Measurements from ENCODE around the gene SLC24A4. TPM values are rescaled to one million over a fixed set of nuclear protein-coding genes. Genes with fewer than 3 reads are reported as not detected.

The SLC24A4 gene
- total RNA-seq, 1 donor from 2014 or later: not detected

DNA sequence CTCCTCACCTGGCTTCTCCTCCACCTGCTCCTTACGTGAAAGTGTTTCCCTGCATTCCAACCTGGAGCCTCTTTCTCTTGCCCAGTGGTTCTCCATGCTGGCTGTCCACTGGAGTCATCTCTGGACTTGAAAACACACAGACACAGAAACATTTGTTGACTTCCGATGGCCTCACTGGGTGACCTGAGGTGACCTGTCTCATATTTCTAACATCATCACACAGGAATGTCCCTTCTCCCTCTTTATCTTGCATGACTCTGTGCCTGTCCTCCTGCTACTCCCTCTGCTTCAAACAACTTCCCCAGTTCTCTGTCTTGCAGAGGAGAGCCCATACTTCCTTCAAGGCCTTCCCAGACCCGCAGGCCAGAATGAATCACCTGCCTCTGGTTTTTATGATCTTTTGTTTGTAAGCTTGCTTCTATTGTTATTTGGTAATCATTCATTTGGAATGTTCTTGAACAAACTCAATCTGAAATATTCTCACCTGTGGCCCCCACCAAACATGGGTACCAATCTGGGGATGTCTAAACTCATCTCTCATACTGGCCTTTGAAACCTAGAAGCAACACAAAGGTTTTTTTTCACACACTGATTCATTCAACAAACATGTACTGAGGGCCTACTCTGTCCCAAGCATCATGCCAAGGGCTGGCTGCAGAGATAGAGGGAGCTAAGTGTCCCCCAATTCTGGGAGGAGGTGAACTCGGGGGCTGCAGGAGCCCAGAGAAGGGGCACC is 181.0 kb downstream of the SLC24A4 start:
- Mint-ChIP-seq H3K4me1 (peaks cover 14% of the 10 kb centered on the region), H3K9me3 (no peaks in the 10 kb centered on the region), H3K36me3 (no peaks in the 10 kb centered on the region), H3K4me3 (no peak overlapping the region), H3K27me3 (ENCODE audit: low read depth) (no peaks in the 10 kb centered on the region), H3K27ac (peak overlapping the region; percentile 14)
- TF ChIP-seq, protein P1, sequence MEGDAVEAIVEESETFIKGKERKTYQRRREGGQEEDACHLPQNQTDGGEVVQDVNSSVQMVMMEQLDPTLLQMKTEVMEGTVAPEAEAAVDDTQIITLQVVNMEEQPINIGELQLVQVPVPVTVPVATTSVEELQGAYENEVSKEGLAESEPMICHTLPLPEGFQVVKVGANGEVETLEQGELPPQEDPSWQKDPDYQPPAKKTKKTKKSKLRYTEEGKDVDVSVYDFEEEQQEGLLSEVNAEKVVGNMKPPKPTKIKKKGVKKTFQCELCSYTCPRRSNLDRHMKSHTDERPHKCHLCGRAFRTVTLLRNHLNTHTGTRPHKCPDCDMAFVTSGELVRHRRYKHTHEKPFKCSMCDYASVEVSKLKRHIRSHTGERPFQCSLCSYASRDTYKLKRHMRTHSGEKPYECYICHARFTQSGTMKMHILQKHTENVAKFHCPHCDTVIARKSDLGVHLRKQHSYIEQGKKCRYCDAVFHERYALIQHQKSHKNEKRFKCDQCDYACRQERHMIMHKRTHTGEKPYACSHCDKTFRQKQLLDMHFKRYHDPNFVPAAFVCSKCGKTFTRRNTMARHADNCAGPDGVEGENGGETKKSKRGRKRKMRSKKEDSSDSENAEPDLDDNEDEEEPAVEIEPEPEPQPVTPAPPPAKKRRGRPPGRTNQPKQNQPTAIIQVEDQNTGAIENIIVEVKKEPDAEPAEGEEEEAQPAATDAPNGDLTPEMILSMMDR (IDR thresholded peaks at IDR 0.05; ENCODE audit: unreplicated experiment): no peak
- no peak for DNase-seq (ENCODE audit: low spot score in 2 of 2, unreplicated experiment in 2 of 2)

DNA sequence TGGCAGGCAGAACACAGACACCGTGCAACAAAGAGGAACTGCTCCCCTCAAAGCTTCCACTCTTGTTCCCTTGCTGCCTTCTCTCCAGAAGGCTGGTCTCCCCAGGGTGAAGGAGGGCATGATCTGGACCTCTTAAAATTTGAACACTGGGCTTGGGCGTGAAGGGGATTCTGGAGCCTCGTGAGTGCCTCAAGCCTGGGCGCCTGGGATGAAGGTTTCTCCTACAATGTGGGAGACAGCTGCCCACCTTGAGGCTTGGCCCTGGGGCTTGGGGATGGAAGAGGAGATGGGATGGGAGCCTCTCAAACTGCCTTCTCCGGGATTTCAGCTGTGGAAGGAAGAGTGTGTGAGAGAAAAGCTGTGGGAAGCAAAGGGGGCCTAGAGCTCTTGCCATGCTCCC is 182.9 kb downstream of the SLC24A4 start:
- no peaks in the 10 kb centered on the region for H3K9me3 Mint-ChIP-seq
- H3K27ac Mint-ChIP-seq: no peak overlapping the region
- H3K27me3 Mint-ChIP-seq (ENCODE audit: low read depth): no peaks in the 10 kb centered on the region
- no peak overlapping the region for H3K4me3 Mint-ChIP-seq
- H3K4me1 Mint-ChIP-seq: peaks cover 15% of the 10 kb centered on the region
- H3K36me3 Mint-ChIP-seq: no peaks in the 10 kb centered on the region
- DNase-seq (ENCODE audit: low spot score in 2 of 2, unreplicated experiment in 2 of 2): no peak
- TF ChIP-seq, protein P1 (IDR thresholded peaks at IDR 0.05; ENCODE audit: unreplicated experiment): no peak

DNA sequence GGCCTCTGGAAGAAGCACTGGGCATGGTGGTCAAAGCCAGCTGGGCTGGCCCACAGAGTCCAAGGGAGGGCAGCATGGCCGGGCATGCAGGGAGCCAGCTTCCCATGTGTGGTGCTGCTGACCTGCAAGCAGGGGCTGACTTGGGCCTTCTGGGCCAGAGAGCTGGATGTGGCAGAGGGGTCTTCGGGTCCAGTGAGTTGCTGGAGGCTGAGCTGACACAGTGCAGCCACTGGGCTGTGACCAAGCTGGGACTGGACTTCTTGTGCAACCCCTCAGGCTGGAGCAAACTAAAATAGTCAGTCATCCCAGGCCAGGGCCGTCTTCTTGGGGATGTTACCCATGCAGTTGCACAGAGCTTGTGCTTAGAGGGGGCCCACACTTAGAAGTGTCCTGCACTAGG is 183.3 kb downstream of the SLC24A4 start:
- TF ChIP-seq, protein P1 (IDR thresholded peaks at IDR 0.05; ENCODE audit: unreplicated experiment): no peak
- Mint-ChIP-seq H3K4me3 (no peak overlapping the region), H3K36me3 (no peaks in the 10 kb centered on the region), H3K27me3 (ENCODE audit: low read depth) (no peaks in the 10 kb centered on the region), H3K4me1 (peaks cover 19% of the 10 kb centered on the region), H3K9me3 (no peaks in the 10 kb centered on the region), H3K27ac (no peak overlapping the region)
- DNase-seq (ENCODE audit: low spot score in 2 of 2, unreplicated experiment in 2 of 2): no peak

DNA sequence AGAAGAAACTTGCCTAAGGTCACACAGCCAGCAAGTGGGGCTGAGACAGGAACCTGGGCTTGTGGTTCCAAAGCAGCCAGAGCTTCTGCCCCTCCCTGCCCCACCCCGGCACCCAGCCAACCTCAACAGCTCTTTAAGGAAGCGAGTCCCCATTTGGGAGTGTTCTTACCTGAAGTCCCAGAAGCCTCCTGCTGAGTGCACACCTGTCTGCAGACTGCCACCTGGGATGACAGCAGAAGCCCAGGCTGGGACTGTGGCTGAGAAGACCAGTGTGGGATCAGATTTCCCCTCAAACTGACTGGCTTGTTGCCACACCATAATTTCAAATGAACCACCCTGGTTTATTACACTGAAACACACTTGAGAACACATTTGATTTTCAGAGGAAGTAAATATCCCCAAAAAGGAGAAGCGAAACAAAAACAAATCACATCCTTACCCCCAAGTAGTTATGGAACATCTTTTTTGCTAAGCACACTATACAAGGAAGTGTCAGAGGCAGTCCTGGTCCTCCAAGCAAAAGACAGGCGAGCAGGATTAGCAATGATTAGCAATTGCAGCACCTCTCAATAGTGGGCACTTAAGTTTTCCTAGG is 184.3 kb downstream of the SLC24A4 start:
- Mint-ChIP-seq H3K27ac (no peak overlapping the region), H3K4me3 (no peak overlapping the region), H3K27me3 (ENCODE audit: low read depth) (no peaks in the 10 kb centered on the region), H3K4me1 (peaks cover 21% of the 10 kb centered on the region), H3K9me3 (no peaks in the 10 kb centered on the region), H3K36me3 (no peaks in the 10 kb centered on the region)
- DNase-seq (ENCODE audit: low spot score in 2 of 2, unreplicated experiment in 2 of 2): no peak
- TF ChIP-seq, protein P1 (IDR thresholded peaks at IDR 0.05; ENCODE audit: unreplicated experiment): no peak

DNA sequence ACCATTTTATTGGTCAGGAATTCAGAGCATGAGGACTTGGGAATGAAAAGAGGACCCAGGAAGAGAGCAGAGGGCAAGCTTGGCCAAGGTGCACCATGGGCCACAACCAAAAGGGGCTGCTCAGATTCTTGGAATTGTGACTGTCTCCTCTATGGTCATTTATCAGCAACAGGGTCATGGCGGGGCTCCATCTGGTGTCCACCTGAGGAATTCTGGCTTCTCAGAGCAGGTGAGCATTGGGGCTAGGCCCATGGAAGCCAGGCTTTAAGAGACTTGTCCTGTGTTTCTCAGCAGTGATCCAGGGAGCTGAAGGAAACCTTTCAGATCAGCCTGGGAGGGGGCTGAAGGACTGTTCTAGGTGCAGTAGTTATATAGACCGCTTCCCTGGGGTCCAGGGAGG is 188.0 kb downstream of the SLC24A4 start:
- Mint-ChIP-seq H3K4me3 (no peak overlapping the region), H3K9me3 (no peaks in the 10 kb centered on the region), H3K27ac (peak overlapping the region; percentile 21), H3K27me3 (ENCODE audit: low read depth) (no peaks in the 10 kb centered on the region), H3K4me1 (peaks cover 9% of the 10 kb centered on the region), H3K36me3 (no peaks in the 10 kb centered on the region)
- TF ChIP-seq, protein P1 (IDR thresholded peaks at IDR 0.05; ENCODE audit: unreplicated experiment): no peak
- DNase-seq (ENCODE audit: low spot score in 2 of 2, unreplicated experiment in 2 of 2): no peak
